B cell (primary cell): ENCODE results near the gene IYD. TPM values are rescaled to one million over a fixed set of nuclear protein-coding genes. Genes with fewer than 3 reads are reported as not detected.

Experiments
- ATAC-seq: fragments of 200-7000 bp; cut with Tn5 transposase; one replicate; pipeline ENCODE4 v1.10.0; 2021; ENCODE audit warnings: low read depth, mild to moderate bottlenecking, moderate number of reproducible peaks, moderate library complexity
- CTCF ChIA-PET: fragments of 350-600 bp; sonication (Branson Sonifier 250); formaldehyde crosslinking; loops from one replicate; lab custom pipeline; 2021; ENCODE audit warnings: antibody characterized with exemption, inconsistent platforms; lab: Charles Lee
- POLR2A ChIA-PET: fragments of 350-600 bp; sonication (Branson Sonifier 250); formaldehyde crosslinking; loops from one replicate; lab custom pipeline; 2021; ENCODE audit warnings: antibody characterized with exemption; lab: Charles Lee
- DNase-seq: peaks from one replicate; pipeline ENCODE4 v3.0.0; 2013
- H2AFZ ChIP-seq: 2 replicates; pipeline ENCODE4 v1.6.1; 2012; ENCODE audit warnings: mild to moderate bottlenecking, low read depth, low read length; ENCODE audit not compliant: insufficient read depth, poor library complexity, severe bottlenecking
- H3K27ac ChIP-seq, 2 donors: 1 replicate in 1 of 2; 2 replicates in 1 of 2; pipeline ENCODE4 v1.5.1; 2012 to 2013; ENCODE audit warnings: low read length in 2 of 2, mild to moderate bottlenecking in 2 of 2, moderate library complexity in 1 of 2
- H3K27me3 ChIP-seq, 4 experiments: fragments of 200-600 bp in 1 of 4; sonication (generic) in 1 of 4; replicated peaks in 1 of 4; 1 replicate in 2 of 4; 2 replicates in 2 of 4; pipeline versions ENCODE4 v1.6.1 to v1.7.0; 2013 to 2016; ENCODE audit warnings: low read length in 3 of 4, mild to moderate bottlenecking in 2 of 4, mixed read lengths in 1 of 4, moderate library complexity in 1 of 4; ENCODE audit not compliant: insufficient read depth in 4 of 4, control insufficient read depth in 3 of 4; ENCODE audit errors: control extremely low read depth in 1 of 4
- H3K36me3 ChIP-seq, 2 experiments: replicated peaks in 1 of 2; 1 replicate in 1 of 2; 2 replicates in 1 of 2; pipeline versions ENCODE4 v1.6.1 to v1.7.1; 2013; ENCODE audit warnings: low read length in 1 of 2; ENCODE audit not compliant: insufficient read depth in 2 of 2, control insufficient read depth in 1 of 2; ENCODE audit errors: control extremely low read depth in 1 of 2, extremely low read depth in 1 of 2
- H3K4me1 ChIP-seq, 2 donors: fragments of 200-600 bp in 1 of 2; sonication (generic) in 1 of 2; 1 replicate in 1 of 2; 2 replicates in 1 of 2; pipeline versions ENCODE4 v1.5.1 to v1.6.1; 2013 to 2017; ENCODE audit warnings: low read length in 2 of 2; ENCODE audit not compliant: control insufficient read depth in 2 of 2, insufficient read depth in 2 of 2
- H3K4me2 ChIP-seq: replicated peaks from 2 replicates; pipeline ENCODE3; 2012; ENCODE audit warnings: mild to moderate bottlenecking, low read depth, low read length; ENCODE audit not compliant: poor library complexity, severe bottlenecking
- H3K4me3 ChIP-seq, 5 experiments: fragments of 200-600 bp in 1 of 5; sonication (generic) in 1 of 5; 1 replicate in 3 of 5; 2 replicates in 2 of 5; pipeline versions ENCODE4 v1.5.1 to v1.7.0; 2011 to 2016; ENCODE audit warnings: low read length in 4 of 5, mild to moderate bottlenecking in 4 of 5, low read depth in 2 of 5, control low read depth in 1 of 5, moderate library complexity in 1 of 5; ENCODE audit not compliant: insufficient read depth in 1 of 5; ENCODE audit errors: control extremely low read depth in 1 of 5, extremely low read depth in 1 of 5
- H3K79me2 ChIP-seq: fragments of 200-600 bp; sonication (generic); one replicate; pipeline ENCODE4 v1.6.0; 2016; ENCODE audit warnings: low read length; ENCODE audit not compliant: control insufficient read depth, insufficient read depth
- H3K9ac ChIP-seq: fragments of 200-600 bp; sonication (generic); 2 replicates; pipeline ENCODE4 v1.6.1; 2017; ENCODE audit warnings: mild to moderate bottlenecking, low read length, moderate library complexity
- H3K9me3 ChIP-seq, 3 donors: one replicate each; pipeline versions ENCODE4 v1.6.1 to v1.7.1; 2013; ENCODE audit warnings: low read length in 2 of 3; ENCODE audit not compliant: control insufficient read depth in 2 of 3, insufficient read depth in 1 of 3; ENCODE audit errors: control extremely low read depth in 1 of 3
- H4K20me1 ChIP-seq: 2 replicates; pipeline ENCODE4 v1.6.0; 2012; ENCODE audit warnings: mild to moderate bottlenecking, low read length; ENCODE audit not compliant: insufficient read depth, control insufficient read depth, poor library complexity, severe bottlenecking
- H3K27ac Mint-ChIP-seq: one replicate; pipeline ENCODE4 v1.8.0; 2021; ENCODE audit warnings: mixed read lengths
- H3K27me3 Mint-ChIP-seq: one replicate; pipeline ENCODE4 v1.8.0; 2021; ENCODE audit warnings: mixed read lengths
- H3K4me1 Mint-ChIP-seq: one replicate; pipeline ENCODE4 v1.8.0; 2021; ENCODE audit warnings: mixed read lengths
- H3K4me3 Mint-ChIP-seq: one replicate; pipeline ENCODE4 v1.8.0; 2021; ENCODE audit warnings: mixed read lengths
- H3K9me3 Mint-ChIP-seq: one replicate; pipeline ENCODE4 v1.8.0; 2022; ENCODE audit warnings: mixed read lengths; ENCODE audit not compliant: insufficient read depth
- EZH2 ChIP-seq: IDR thresholded peaks from 2 replicates; pipeline ENCODE4 v1.6.1; 2012; ENCODE audit warnings: borderline replicate concordance, low read depth, mild to moderate bottlenecking, moderate library complexity, low read length; ENCODE audit not compliant: insufficient read depth, poor library complexity, severe bottlenecking
- WGBS: methylation state at CpG from one replicate; pipeline ENCODE4 v1.1.5; 2013; ENCODE audit warnings: missing lambda C conversion rate; ENCODE audit not compliant: insufficient coverage; 5-methylcytosine and 5-hydroxymethylcytosine counted together
- intact Hi-C: fragments of 100-400 bp; cut with micrococcal nuclease; formaldehyde crosslinking; loops from one replicate; pipeline ENCODE4 v1.10.0; 2022
- polyA plus RNA-seq: library from polyadenylated mRNA; depleted of rRNA; stranded (reverse); fragments of >200 nt; gene quantifications from 2 replicates; pipeline ENCODE4 v1.2.3, GENCODE V29; 2012
- total RNA-seq, 2 donors: library from RNA; stranded (reverse); fragments of 120-200 nt in 1 of 2; gene quantifications; 1 replicate in 1 of 2; 2 replicates in 1 of 2; pipeline versions ENCODE4 v1.2.3 to v1.2.4, GENCODE V29; 2013 to 2022
- TF ChIP-seq, protein P1 (sequence below): fragments of 200-600 bp; IDR thresholded peaks from one replicate; pipeline ENCODE4 v1.8.0; 2022; ENCODE audit warnings: antibody characterized with exemption, mild to moderate bottlenecking

The IYD gene
- total and polyA plus RNA-seq, 2 donors (not counting 1 experiment from before 2014, with no cell fraction given): not detected

- Histone ChIP-seq H4K20me1 (no peaks in the 10 kb centered on the region), H3K79me2 (no peaks in the 10 kb centered on the region), H2AFZ (no peak overlapping the region), H3K27me3 (peaks cover 0 to 9% (median 7%) of the 10 kb centered on the region in 4 experiments), H3K4me3 (no peak overlapping the region), H3K4me1 (peaks cover 8% of the 10 kb centered on the region in 2 donors), H3K36me3 (no peaks in the 10 kb centered on the region), H3K9ac (no peak overlapping the region), H3K27ac (no peak overlapping the region), H3K9me3 (peaks cover 0 to 6% (median 1%) of the 10 kb centered on the region in 3 donors), H3K4me2 (no peak overlapping the region)
- Mint-ChIP-seq H3K27ac (no peak overlapping the region), H3K27me3 (peaks cover 38% of the 10 kb centered on the region), H3K4me1 (peaks cover 5% of the 10 kb centered on the region), H3K9me3 (peaks cover 4% of the 10 kb centered on the region), H3K4me3 (no peak overlapping the region)
- intact Hi-C loops: no loop called here
- no peak for DNase-seq
- TF ChIP-seq, protein P1, sequence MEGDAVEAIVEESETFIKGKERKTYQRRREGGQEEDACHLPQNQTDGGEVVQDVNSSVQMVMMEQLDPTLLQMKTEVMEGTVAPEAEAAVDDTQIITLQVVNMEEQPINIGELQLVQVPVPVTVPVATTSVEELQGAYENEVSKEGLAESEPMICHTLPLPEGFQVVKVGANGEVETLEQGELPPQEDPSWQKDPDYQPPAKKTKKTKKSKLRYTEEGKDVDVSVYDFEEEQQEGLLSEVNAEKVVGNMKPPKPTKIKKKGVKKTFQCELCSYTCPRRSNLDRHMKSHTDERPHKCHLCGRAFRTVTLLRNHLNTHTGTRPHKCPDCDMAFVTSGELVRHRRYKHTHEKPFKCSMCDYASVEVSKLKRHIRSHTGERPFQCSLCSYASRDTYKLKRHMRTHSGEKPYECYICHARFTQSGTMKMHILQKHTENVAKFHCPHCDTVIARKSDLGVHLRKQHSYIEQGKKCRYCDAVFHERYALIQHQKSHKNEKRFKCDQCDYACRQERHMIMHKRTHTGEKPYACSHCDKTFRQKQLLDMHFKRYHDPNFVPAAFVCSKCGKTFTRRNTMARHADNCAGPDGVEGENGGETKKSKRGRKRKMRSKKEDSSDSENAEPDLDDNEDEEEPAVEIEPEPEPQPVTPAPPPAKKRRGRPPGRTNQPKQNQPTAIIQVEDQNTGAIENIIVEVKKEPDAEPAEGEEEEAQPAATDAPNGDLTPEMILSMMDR: no peak
- TF ChIP-seq EZH2: no peak
- WGBS: no CpG with 5 or more reads among the region's 4 CpGs
- ChIA-PET POLR2A (interaction anchor here (1.1 kb wide), 1 partner anchor 405 kb away, joined by 3 read pairs; no protein-coding TSS in a partner anchor), CTCF (interaction anchor here (0.7 to 4.7 kb wide), 10 partner anchors 7 to 914 kb away, joined by 3 to 26 read pairs (median 6); no protein-coding TSS in a partner anchor)
- no peak for ATAC-seq
Observed at GRCh38 chr6:150410399-150410798, 41.6 kb downstream of the IYD start.

- peaks cover 5% of the 10 kb centered on the region for H3K4me1 Mint-ChIP-seq
- no peak overlapping the region for H3K27ac Mint-ChIP-seq
- ATAC-seq: no peak
Observed at GRCh38 chr6:150410906-150411305, 42.1 kb downstream of the IYD start.

More at GRCh38 chr6:150410906-150411305, 42.1 kb downstream of the IYD start:
- TF ChIP-seq, protein P1: no peak
- no peak for TF ChIP-seq EZH2
- CTCF ChIA-PET: interaction anchor here (0.7 to 4.7 kb wide), 9 partner anchors 7 to 913 kb away, joined by 3 to 26 read pairs (median 7); no protein-coding TSS in a partner anchor
- peaks cover 8% of the 10 kb centered on the region in 2 donors for H3K4me1 ChIP-seq
- H3K36me3 ChIP-seq: no peaks in the 10 kb centered on the region
- no CpG with 5 or more reads among the region's 2 CpGs for WGBS
- no peaks in the 10 kb centered on the region for H3K79me2 ChIP-seq
- H3K4me3 ChIP-seq: no peak overlapping the region
- intact Hi-C loops: no loop called here
- no peak overlapping the region for H3K4me3 Mint-ChIP-seq
- H2AFZ ChIP-seq: no peak overlapping the region
- DNase-seq: no peak
- H3K27ac ChIP-seq: no peak overlapping the region
- H3K9me3 Mint-ChIP-seq: peaks cover 1% of the 10 kb centered on the region
- no peak overlapping the region for H3K9ac ChIP-seq
- peaks cover 0 to 1% (median 0%) of the 10 kb centered on the region in 3 donors for H3K9me3 ChIP-seq
- peaks cover 0 to 9% (median 7%) of the 10 kb centered on the region in 4 experiments for H3K27me3 ChIP-seq
- H3K4me2 ChIP-seq: no peak overlapping the region
- H4K20me1 ChIP-seq: no peaks in the 10 kb centered on the region
- H3K27me3 Mint-ChIP-seq: peaks cover 43% of the 10 kb centered on the region
- POLR2A ChIA-PET: interaction anchor here (1.1 kb wide), 1 partner anchor 404 kb away, joined by 3 read pairs; no protein-coding TSS in a partner anchor
